AG09309 (cell line): ENCODE measurements around the gene EIF4H.

ENCODE experiments used
- DNase-seq: peaks from one replicate; pipeline ENCODE4 v3.0.0-alpha.2; 2010; ENCODE audit warnings: low read depth
- H3K4me3 ChIP-seq: 2 replicates; pipeline ENCODE4 v1.5.1; 2011; ENCODE audit warnings: mild to moderate bottlenecking, low read depth, low read length, moderate library complexity; ENCODE audit not compliant: control insufficient read depth
- TF ChIP-seq, protein P1 (sequence below): IDR thresholded peaks from 2 replicates; pipeline ENCODE4 v1.5.1; 2011; ENCODE audit warnings: mild to moderate bottlenecking, low read depth, low read length, inconsistent platforms; ENCODE audit not compliant: insufficient read depth, control insufficient read depth; ENCODE audit errors: missing control alignments

EIF4H gene

GRCh38 chr7:74218343-74218698, 44.2 kb downstream of the EIF4H start:
- TF ChIP-seq, protein P1, sequence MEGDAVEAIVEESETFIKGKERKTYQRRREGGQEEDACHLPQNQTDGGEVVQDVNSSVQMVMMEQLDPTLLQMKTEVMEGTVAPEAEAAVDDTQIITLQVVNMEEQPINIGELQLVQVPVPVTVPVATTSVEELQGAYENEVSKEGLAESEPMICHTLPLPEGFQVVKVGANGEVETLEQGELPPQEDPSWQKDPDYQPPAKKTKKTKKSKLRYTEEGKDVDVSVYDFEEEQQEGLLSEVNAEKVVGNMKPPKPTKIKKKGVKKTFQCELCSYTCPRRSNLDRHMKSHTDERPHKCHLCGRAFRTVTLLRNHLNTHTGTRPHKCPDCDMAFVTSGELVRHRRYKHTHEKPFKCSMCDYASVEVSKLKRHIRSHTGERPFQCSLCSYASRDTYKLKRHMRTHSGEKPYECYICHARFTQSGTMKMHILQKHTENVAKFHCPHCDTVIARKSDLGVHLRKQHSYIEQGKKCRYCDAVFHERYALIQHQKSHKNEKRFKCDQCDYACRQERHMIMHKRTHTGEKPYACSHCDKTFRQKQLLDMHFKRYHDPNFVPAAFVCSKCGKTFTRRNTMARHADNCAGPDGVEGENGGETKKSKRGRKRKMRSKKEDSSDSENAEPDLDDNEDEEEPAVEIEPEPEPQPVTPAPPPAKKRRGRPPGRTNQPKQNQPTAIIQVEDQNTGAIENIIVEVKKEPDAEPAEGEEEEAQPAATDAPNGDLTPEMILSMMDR, result no peak
- H3K4me3 ChIP-seq, result no peak overlapping the region
- no peak for DNase-seq

- DNase-seq, result no peak
- H3K4me3 ChIP-seq, result no peak overlapping the region
- TF ChIP-seq, protein P1, result no peak
Observed at GRCh38 chr7:74219416-74219815, 45.3 kb downstream of the EIF4H start.

DNA sequence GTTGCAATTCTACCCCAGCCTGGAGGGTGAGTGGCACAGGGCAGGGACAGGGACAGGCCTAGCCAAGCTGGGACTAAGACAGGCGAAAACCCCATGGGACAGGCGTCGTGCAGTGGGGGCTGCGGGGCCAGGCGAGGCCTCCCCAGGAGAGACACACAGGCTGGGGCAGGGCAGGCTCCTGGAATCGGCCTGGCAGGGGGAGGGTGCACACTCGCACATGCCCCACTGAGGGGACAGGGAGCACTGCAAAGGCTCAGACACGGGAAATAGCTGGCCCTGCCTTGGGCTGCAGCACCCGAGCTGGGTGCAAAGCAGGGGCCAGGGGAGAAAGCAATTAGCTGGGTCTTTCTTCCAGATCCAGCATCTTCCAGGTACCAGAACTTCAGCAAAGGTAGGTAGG, 46.1 kb downstream of the EIF4H start:
- H3K4me3 ChIP-seq, result no peak overlapping the region

GRCh38 chr7:74221713-74222112, 47.6 kb downstream of the EIF4H start:
- TF ChIP-seq, protein P1, result no peak

More for the DNA sequence above, 46.1 kb downstream of the EIF4H start:
- TF ChIP-seq, protein P1, result no peak
- no peak for DNase-seq

GRCh38 chr7:74222851-74223710, 48.9 kb downstream of the EIF4H start:
- no peak overlapping the region for H3K4me3 ChIP-seq
- DNase-seq, result no peak
- TF ChIP-seq, protein P1, result no peak

More at GRCh38 chr7:74221713-74222112, 47.6 kb downstream of the EIF4H start:
- no peak overlapping the region for H3K4me3 ChIP-seq
- DNase-seq, result no peak

GRCh38 chr7:74223711-74224510, 49.8 kb downstream of the EIF4H start:
- no peak overlapping the region for H3K4me3 ChIP-seq
- TF ChIP-seq, protein P1, result no peak
- no peak for DNase-seq
